Ascending aorta (tissue), 2 donors: ENCODE measurements around the gene CAMK2N1. TPM values are rescaled to one million over a fixed set of nuclear protein-coding genes. Genes with fewer than 3 reads are reported as not detected.
"Not testable (repeated sequence)": the region's sequence is repeated elsewhere in the genome, so short reads cannot be mapped to it uniquely, and the experiment has no call there.

Experiments
- DNase-seq, 2 donors: peaks; one replicate each; pipeline ENCODE4 v3.0.0-alpha.2; 2019; ENCODE audit warnings: low spot score in 2 of 2
- H3K27ac ChIP-seq, 2 donors: fragments of 200-600 bp; sonication (generic); one replicate each; pipeline ENCODE4 v1.5.1; 2016 to 2017; ENCODE audit warnings: mild to moderate bottlenecking in 1 of 2
- H3K27me3 ChIP-seq: fragments of 200-600 bp; sonication (generic); one replicate; pipeline ENCODE4 v1.5.1; 2017
- H3K36me3 ChIP-seq, 2 donors: fragments of 200-600 bp; sonication (generic); one replicate each; pipeline ENCODE4 v1.5.1; 2016
- H3K4me1 ChIP-seq, 2 donors: fragments of 200-600 bp; sonication (generic); one replicate each; pipeline ENCODE4 v1.5.1; 2016 to 2017; ENCODE audit warnings: mild to moderate bottlenecking in 1 of 2
- H3K4me3 ChIP-seq, 2 donors: fragments of 200-600 bp; sonication (generic); one replicate each; pipeline ENCODE4 v1.5.1; 2016 to 2017; ENCODE audit warnings: mild to moderate bottlenecking in 1 of 2
- H3K9me3 ChIP-seq, 2 donors: fragments of 200-600 bp; sonication (generic); one replicate each; pipeline ENCODE4 v1.5.1; 2016
- intact Hi-C: fragments of 100-400 bp; cut with DNase I; formaldehyde crosslinking; loops from one replicate; pipeline ENCODE4 v1.15.1; 2023
- total RNA-seq: library from RNA; depleted of rRNA; stranded (reverse); fragments of >200 nt; gene quantifications from one replicate; pipeline ENCODE4 v1.1.0, GENCODE V29; 2016
- TF ChIP-seq, protein P1 (sequence below), 3 experiments: fragments of 200-600 bp in 2 of 3; fragments of 450-650 bp in 1 of 3; sonication (generic) in 2 of 3; IDR thresholded peaks; one replicate each; pipeline ENCODE4 v1.5.1; 2016 to 2019; ENCODE audit warnings: antibody characterized with exemption in 3 of 3, mild to moderate bottlenecking in 1 of 3, moderate library complexity in 1 of 3

Gene CAMK2N1
- total RNA-seq, 1 donor from 2014 or later, result 1.9 TPM

DNA sequence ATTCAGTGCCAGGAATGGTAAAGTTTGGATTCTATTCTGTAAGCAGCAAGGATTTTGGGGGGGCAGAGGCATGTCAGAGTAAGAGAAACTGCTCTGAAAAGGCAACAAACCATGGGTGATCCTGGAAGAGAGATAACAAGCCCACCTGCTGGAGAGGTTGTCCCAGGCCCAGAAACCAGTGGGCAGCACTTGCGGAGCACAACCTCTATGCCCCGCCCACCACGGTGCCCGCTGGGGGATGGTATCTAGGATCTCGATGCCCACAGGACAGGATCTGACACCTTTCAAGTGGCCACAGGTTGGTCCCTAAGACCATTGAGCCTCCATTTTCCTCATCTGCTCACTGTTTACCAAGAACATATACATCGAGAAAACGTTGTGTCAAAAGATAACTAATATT is 42.2 kb upstream of the CAMK2N1 start:
- Histone ChIP-seq H3K9me3 (no peaks in the 10 kb centered on the region), H3K27me3 (no peaks in the 10 kb centered on the region), H3K4me3 (no peak overlapping the region), H3K36me3 (no peaks in the 10 kb centered on the region), H3K4me1 (no peaks in the 10 kb centered on the region), H3K27ac (no peak overlapping the region)
- intact Hi-C loops, result loop anchor here (10.0 kb wide), 1 partner anchor 207 kb away; the partner anchor contains the start of gene SH2D5
- no peak for DNase-seq
- TF ChIP-seq, protein P1, sequence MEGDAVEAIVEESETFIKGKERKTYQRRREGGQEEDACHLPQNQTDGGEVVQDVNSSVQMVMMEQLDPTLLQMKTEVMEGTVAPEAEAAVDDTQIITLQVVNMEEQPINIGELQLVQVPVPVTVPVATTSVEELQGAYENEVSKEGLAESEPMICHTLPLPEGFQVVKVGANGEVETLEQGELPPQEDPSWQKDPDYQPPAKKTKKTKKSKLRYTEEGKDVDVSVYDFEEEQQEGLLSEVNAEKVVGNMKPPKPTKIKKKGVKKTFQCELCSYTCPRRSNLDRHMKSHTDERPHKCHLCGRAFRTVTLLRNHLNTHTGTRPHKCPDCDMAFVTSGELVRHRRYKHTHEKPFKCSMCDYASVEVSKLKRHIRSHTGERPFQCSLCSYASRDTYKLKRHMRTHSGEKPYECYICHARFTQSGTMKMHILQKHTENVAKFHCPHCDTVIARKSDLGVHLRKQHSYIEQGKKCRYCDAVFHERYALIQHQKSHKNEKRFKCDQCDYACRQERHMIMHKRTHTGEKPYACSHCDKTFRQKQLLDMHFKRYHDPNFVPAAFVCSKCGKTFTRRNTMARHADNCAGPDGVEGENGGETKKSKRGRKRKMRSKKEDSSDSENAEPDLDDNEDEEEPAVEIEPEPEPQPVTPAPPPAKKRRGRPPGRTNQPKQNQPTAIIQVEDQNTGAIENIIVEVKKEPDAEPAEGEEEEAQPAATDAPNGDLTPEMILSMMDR (IDR thresholded peaks at IDR 0.05), result no peak

DNA sequence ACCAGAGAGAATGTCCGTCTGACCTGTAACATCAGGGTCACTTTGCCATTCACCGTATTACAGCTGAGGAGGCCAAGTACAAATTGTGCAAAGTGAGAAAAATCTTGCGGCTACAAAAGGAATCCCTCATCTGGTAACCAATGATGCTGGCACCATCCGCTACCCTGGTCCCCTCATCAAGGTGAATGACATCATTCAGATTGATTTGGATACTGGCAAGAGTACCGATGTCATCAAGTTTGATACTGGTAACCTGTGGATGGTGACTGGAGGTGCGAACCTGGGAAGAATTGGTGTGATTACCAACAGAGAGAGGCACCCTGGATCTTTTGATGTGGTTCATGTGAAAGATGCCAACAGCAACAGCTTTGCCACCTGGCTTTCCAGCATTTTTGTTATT is 40.3 kb upstream of the CAMK2N1 start:
- no peaks in the 10 kb centered on the region for H3K36me3 ChIP-seq
- H3K27me3 ChIP-seq, result no peaks in the 10 kb centered on the region
- DNase-seq, result no peak
- intact Hi-C loops, result loop anchor here (10.0 kb wide), 1 partner anchor 209 kb away; the partner anchor contains the start of gene SH2D5
- TF ChIP-seq, protein P1 (IDR thresholded peaks at IDR 0.05), result no peak
- H3K4me3 ChIP-seq, result no peak overlapping the region
- H3K4me1 ChIP-seq, result no peaks in the 10 kb centered on the region
- H3K9me3 ChIP-seq, result no peaks in the 10 kb centered on the region
- no peak overlapping the region for H3K27ac ChIP-seq

DNA sequence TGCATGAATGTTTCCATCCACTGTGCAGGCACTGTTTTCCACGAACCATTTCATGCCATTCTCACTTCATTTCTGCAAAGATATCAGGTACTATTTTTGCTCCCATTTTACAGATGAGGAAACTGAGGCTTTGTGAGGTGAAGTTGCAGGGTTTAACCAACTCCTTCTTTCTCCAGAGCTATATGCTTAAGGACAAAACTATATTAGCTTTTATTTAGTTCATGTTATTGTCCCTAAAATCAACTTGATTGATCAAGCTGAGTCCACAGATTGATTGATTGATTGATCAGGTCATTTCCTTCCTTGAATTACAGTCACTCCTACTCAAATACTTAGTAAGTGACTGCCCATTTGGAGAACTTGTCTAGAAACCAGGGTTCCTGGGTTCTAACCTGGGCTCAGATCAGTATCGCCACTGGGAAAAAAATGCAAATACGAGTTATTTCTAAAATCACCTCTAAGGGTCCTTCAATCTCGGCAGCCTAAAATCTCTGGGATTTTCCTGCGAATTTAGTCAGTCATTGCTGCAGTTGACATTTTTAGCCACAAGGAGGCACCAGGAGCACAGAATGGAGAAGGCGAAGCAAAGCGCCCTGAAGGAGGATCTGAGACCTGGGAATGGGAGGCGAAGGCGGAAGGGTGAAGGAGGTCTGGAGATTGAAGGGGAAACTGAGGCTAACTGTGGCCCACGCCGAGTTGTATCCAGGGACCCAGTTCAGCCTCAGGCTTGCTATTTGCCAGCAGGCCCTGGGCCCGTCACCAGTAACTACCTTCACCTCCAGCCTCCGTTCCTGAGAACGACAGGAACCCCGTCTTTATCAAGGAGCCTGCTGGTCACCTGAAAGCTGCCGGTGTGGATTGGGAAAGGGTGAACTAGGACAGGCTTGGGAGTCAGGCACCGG is 36.2 kb upstream of the CAMK2N1 start:
- TF ChIP-seq, protein P1 (IDR thresholded peaks at IDR 0.05), result peak; percentile 90 to 94 (median 93)
- Histone ChIP-seq H3K27ac (no peak overlapping the region), H3K27me3 (no peaks in the 10 kb centered on the region), H3K36me3 (no peaks in the 10 kb centered on the region), H3K9me3 (no peaks in the 10 kb centered on the region), H3K4me3 (peak overlapping the region; percentile 3 to 30), H3K4me1 (no peaks in the 10 kb centered on the region)
- peak in 1 of 2 donors; percentile 89 for DNase-seq
- intact Hi-C loops, result loop anchor here (1.0 to 10.0 kb wide), 3 partner anchors 111 to 213 kb away; partner anchors contain the start of genes DDOST, PINK1 and SH2D5

DNA sequence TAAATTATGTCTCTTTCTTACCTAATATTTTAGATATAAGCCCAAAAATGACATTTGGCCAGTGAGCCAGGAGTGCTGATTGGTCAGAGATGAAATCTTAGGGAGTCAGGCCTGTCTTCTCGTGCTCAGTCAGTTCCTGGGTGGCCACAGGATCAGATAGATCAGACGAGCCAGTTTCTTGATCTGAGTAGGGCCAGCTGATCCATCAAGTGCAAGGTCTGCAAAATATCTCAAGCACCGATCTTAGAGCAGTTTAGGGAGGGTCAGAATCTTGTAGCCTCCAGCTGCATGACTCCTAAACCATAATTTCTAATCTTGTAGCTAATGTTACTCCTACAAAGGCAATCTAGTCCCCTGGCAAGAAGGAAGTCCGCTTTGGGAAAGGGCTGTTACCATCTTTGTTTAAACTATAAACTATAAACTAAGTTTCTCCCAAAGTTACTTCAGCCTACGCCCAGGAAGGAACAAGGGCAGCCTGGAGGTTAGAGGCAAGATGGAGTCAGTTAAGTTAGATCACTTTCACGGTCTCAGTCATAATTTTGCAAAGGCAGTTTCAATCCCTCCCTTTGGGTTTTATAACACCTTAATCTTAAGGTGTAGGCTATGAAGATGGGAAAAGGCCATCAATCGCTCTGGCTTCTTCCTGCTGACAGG is 33.7 kb upstream of the CAMK2N1 start:
- H3K4me3 ChIP-seq, H3K9me3 ChIP-seq, H3K27me3 ChIP-seq, H3K27ac ChIP-seq, DNase-seq, H3K4me1 ChIP-seq, H3K36me3 ChIP-seq: not testable (repeated sequence)
- intact Hi-C loops, result loop anchor here (10.0 kb wide), 1 partner anchor 215 kb away; the partner anchor contains the start of gene SH2D5

DNA sequence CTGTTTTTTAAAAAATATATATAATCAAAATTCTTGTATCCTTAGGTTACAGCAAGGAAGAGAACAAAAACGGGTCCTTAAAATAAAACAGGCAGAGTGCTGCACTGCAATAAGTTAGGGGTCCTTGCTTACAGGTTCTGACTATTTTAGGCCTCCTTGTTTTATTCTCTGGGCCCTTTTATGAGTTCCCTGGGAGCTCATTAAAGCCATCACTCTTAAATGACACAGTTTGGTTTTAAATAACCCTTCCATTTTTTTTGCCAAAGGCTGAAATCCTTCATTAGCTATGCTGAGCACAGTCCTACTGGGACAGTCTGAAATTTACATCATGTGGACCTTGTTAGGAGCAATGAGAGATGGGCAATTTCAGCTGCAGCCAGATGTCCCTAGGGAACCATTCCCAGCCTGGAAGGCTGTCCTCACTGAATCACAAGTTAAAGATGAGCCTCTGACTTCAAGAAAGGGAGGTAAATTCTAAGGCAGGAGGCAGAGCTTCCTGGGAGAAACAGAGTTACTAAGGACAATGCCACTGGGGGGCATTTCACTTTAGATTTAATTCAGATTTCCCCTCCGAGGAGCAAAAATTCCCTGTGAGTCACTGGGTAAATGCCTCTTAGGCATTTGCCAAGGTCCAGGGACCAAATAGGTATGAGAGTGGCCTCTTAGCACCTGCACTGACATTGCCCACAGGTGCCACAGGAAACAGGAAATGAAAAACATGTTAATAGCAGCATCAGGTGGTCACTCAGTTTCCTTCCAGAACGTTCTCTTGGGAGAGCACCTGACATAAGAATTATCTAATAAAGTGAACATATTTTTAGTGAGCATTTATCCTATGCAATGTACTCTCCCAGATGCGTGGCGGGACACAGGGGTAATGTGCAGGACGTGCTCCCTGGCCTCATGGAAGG is 25.8 kb upstream of the CAMK2N1 start:
- Histone ChIP-seq H3K9me3 (no peaks in the 10 kb centered on the region), H3K27me3 (no peaks in the 10 kb centered on the region), H3K36me3 (no peaks in the 10 kb centered on the region), H3K27ac (no peak overlapping the region), H3K4me3 (no peak overlapping the region), H3K4me1 (peaks cover 0 to 4% of the 10 kb centered on the region in 2 donors)
- intact Hi-C loops, result no loop called here
- no peak for DNase-seq
- TF ChIP-seq, protein P1 (IDR thresholded peaks at IDR 0.05), result no peak
